MM.1S (cell line): Measurements from ENCODE around the gene LMTK2.

ENCODE experiments used
- DNase-seq: peaks from one replicate; pipeline ENCODE4 v3.0.0-alpha.2; 2015
- H2AFZ ChIP-seq: fragments of 300-600 bp; sonication (generic); 2 replicates; pipeline ENCODE4 v1.6.0; 2016; ENCODE audit warnings: antibody characterized with exemption, low read length
- H3F3A ChIP-seq: fragments of 300-600 bp; sonication (generic); 2 replicates; pipeline ENCODE4 v1.6.1; 2016; ENCODE audit warnings: mild to moderate bottlenecking, antibody characterized with exemption, low read length, moderate library complexity, mixed read lengths; ENCODE audit not compliant: insufficient read depth
- H3K27ac ChIP-seq: fragments of 300-600 bp; sonication (generic); 2 replicates; pipeline ENCODE4 v1.5.1; 2016; ENCODE audit warnings: mild to moderate bottlenecking, low read length
- H3K27me3 ChIP-seq: fragments of 300-600 bp; sonication (generic); replicated peaks from 2 replicates; pipeline ENCODE4 v1.6.0; 2016; ENCODE audit warnings: low read length; ENCODE audit not compliant: insufficient read depth
- H3K36me3 ChIP-seq: fragments of 300-600 bp; sonication (generic); replicated peaks from 2 replicates; pipeline ENCODE4 v1.6.1; 2016; ENCODE audit warnings: mild to moderate bottlenecking, low read length, mixed read lengths; ENCODE audit not compliant: insufficient read depth
- H3K4me1 ChIP-seq: fragments of 300-600 bp; sonication (generic); 2 replicates; pipeline ENCODE4 v1.6.1; 2016; ENCODE audit warnings: low read length, mixed read lengths
- H3K4me2 ChIP-seq: fragments of 300-600 bp; sonication (generic); 2 replicates; pipeline ENCODE4 v1.6.0; 2016; ENCODE audit warnings: low read depth, low read length
- H3K4me3 ChIP-seq: fragments of 300-600 bp; sonication (generic); 2 replicates; pipeline ENCODE4 v1.5.1; 2016; ENCODE audit warnings: low read length, mixed read lengths
- H3K79me2 ChIP-seq: fragments of 300-600 bp; sonication (generic); 2 replicates; pipeline ENCODE4 v1.6.1; 2016; ENCODE audit warnings: mixed run types, low read length, mixed read lengths
- H3K9ac ChIP-seq: fragments of 300-600 bp; sonication (generic); 2 replicates; pipeline ENCODE4 v1.6.1; 2016; ENCODE audit warnings: low read length, mixed read lengths
- H3K9me2 ChIP-seq: fragments of 300-600 bp; sonication (generic); replicated peaks from 2 replicates; pipeline ENCODE4 v1.6.1; 2016; ENCODE audit warnings: mild to moderate bottlenecking, low read length, mixed read lengths; ENCODE audit not compliant: insufficient read depth
- H3K9me3 ChIP-seq: fragments of 300-600 bp; sonication (generic); replicated peaks from 2 replicates; pipeline ENCODE4 v1.6.1; 2016; ENCODE audit warnings: mild to moderate bottlenecking, low read length, mixed read lengths; ENCODE audit not compliant: insufficient read depth
- H4K20me1 ChIP-seq: fragments of 300-600 bp; sonication (generic); 2 replicates; pipeline ENCODE4 v1.6.1; 2016; ENCODE audit warnings: mild to moderate bottlenecking, low read length, moderate library complexity, mixed read lengths; ENCODE audit not compliant: insufficient read depth
- EZH2 ChIP-seq: fragments of 300-600 bp; sonication (generic); optimal IDR thresholded peaks from 2 replicates; pipeline ENCODE3; 2017; ENCODE audit warnings: low read depth, mild to moderate bottlenecking, antibody characterized with exemption, low read length, mixed read lengths
- EZH2phosphoT487 ChIP-seq: fragments of 300-600 bp; sonication (generic); IDR thresholded peaks from 2 replicates; pipeline ENCODE4 v1.6.1; 2018; ENCODE audit warnings: antibody characterized with exemption, low read length
- TF ChIP-seq, protein P1 (sequence below): fragments of 300-600 bp; sonication (generic); IDR thresholded peaks from 2 replicates; pipeline ENCODE4 v1.5.1; 2016; ENCODE audit warnings: antibody characterized with exemption, low read length, mixed read lengths

LMTK2 gene

DNA sequence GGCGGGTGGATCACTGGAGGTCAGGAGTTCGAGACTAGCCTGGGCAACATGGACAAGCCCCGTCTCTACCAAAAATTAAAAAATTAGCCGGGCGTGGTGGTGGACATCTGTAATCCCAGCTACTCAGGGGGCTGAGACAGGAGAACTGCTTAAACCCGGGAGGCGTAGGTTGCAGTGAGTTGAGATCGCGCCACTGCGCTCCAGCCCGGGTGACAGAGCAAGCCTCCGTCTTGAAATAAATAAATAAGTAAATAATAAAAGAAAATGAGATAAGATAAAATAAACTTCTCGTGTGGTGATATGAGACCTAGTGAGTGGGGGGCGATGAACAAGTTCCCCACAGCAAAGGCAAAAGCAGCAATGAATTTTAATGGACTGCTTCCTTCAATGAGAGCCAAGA, 33.6 kb upstream of the LMTK2 start:
- Histone ChIP-seq H3K36me3 (no peaks in the 10 kb centered on the region), H3K9me2 (no peaks in the 10 kb centered on the region), H2AFZ (no peak overlapping the region), H3K27me3 (no peaks in the 10 kb centered on the region), H4K20me1 (no peaks in the 10 kb centered on the region), H3K4me1 (peaks cover 6% of the 10 kb centered on the region), H3K9me3 (no peaks in the 10 kb centered on the region), H3K4me2 (no peak overlapping the region), H3F3A (peaks cover 4% of the 10 kb centered on the region), H3K79me2 (no peaks in the 10 kb centered on the region), H3K4me3 (no peak overlapping the region), H3K9ac (no peak overlapping the region), H3K27ac (no peak overlapping the region)
- no peak for DNase-seq
- no peak for TF ChIP-seq EZH2
- TF ChIP-seq, protein P1, sequence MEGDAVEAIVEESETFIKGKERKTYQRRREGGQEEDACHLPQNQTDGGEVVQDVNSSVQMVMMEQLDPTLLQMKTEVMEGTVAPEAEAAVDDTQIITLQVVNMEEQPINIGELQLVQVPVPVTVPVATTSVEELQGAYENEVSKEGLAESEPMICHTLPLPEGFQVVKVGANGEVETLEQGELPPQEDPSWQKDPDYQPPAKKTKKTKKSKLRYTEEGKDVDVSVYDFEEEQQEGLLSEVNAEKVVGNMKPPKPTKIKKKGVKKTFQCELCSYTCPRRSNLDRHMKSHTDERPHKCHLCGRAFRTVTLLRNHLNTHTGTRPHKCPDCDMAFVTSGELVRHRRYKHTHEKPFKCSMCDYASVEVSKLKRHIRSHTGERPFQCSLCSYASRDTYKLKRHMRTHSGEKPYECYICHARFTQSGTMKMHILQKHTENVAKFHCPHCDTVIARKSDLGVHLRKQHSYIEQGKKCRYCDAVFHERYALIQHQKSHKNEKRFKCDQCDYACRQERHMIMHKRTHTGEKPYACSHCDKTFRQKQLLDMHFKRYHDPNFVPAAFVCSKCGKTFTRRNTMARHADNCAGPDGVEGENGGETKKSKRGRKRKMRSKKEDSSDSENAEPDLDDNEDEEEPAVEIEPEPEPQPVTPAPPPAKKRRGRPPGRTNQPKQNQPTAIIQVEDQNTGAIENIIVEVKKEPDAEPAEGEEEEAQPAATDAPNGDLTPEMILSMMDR: no peak
- no peak for TF ChIP-seq EZH2phosphoT487

GRCh38 chr7:98075801-98076200, 30.9 kb upstream of the LMTK2 start:
- no peaks in the 10 kb centered on the region for H3K36me3 ChIP-seq
- H3F3A ChIP-seq: peaks cover 19% of the 10 kb centered on the region
- no peak overlapping the region for H3K27ac ChIP-seq
- DNase-seq: no peak
- no peaks in the 10 kb centered on the region for H3K27me3 ChIP-seq
- H4K20me1 ChIP-seq: no peaks in the 10 kb centered on the region
- TF ChIP-seq, protein P1: no peak
- TF ChIP-seq EZH2: no peak
- TF ChIP-seq EZH2phosphoT487: no peak
- H3K9me3 ChIP-seq: no peaks in the 10 kb centered on the region
- no peaks in the 10 kb centered on the region for H3K79me2 ChIP-seq
- no peaks in the 10 kb centered on the region for H3K9me2 ChIP-seq
- H2AFZ ChIP-seq: no peak overlapping the region
- no peak overlapping the region for H3K4me3 ChIP-seq
- no peak overlapping the region for H3K9ac ChIP-seq
- no peak overlapping the region for H3K4me2 ChIP-seq
- peaks cover 14% of the 10 kb centered on the region for H3K4me1 ChIP-seq

DNA sequence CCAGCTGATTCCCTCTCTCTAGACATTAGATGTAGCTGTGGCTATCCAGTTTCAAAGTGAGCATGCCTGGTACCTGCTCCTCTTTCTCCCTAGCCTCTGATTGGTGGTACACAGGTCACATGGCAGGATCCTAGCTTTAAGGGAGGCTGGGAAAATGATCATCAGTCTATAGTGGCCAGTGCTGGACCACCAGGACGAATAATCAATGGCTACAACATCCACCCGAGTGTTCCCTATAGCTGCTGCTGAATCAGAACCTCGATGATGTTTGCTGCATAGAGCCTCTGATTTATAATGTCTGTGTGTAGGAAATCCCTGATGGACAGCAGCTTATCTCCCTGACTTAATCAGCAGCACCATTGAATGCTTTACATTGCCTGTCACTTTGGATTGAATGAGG, 28.9 kb upstream of the LMTK2 start:
- DNase-seq: no peak
- H3K27ac ChIP-seq: peak overlapping the region; percentile 87; the same call in 1 of the 2 replicates
- TF ChIP-seq EZH2 (no peak), EZH2phosphoT487 (no peak)
- TF ChIP-seq, protein P1: no peak
- no peaks in the 10 kb centered on the region for H3K9me2 ChIP-seq
- no peaks in the 10 kb centered on the region for H3K36me3 ChIP-seq
- peak overlapping the region; percentile 87 for H3K4me2 ChIP-seq
- no peaks in the 10 kb centered on the region for H3K9me3 ChIP-seq
- no peaks in the 10 kb centered on the region for H3K79me2 ChIP-seq
- no peaks in the 10 kb centered on the region for H3K27me3 ChIP-seq
- peak overlapping the region; percentile 95 for H2AFZ ChIP-seq
- H3F3A ChIP-seq: peaks cover 19% of the 10 kb centered on the region
- H3K4me3 ChIP-seq: 0 out of 2 replicates have a peak overlapping the region, but pooled peaks have one; percentile 19
- peak overlapping the region; percentile 29; the same call in 1 of the 2 replicates for H3K9ac ChIP-seq
- no peaks in the 10 kb centered on the region for H4K20me1 ChIP-seq
- H3K4me1 ChIP-seq: peaks cover 14% of the 10 kb centered on the region
